Astrocyte of the cerebellum (primary cell): Measurements from ENCODE around the gene ELP4.

Experiments
- DNase-seq: peaks from one replicate; pipeline ENCODE4 v3.0.0-alpha.2; 2011; ENCODE audit warnings: low read depth
- H3K4me3 ChIP-seq: 2 replicates; pipeline ENCODE4 v1.5.1; 2011; ENCODE audit warnings: mild to moderate bottlenecking, low read depth, low read length, moderate library complexity
- in situ Hi-C: cut with HindIII; loops from 2 replicates; pipeline ENCODE4 v1.10.0; 2017; ENCODE audit warnings: low sequenced_read_pairs
- TF ChIP-seq, protein P1 (sequence below): IDR thresholded peaks from 2 replicates; pipeline ENCODE4 v1.5.1; 2012; ENCODE audit warnings: low read length, low read depth, moderate library complexity, mild to moderate bottlenecking; ENCODE audit errors: missing control alignments

ELP4 gene

DNA sequence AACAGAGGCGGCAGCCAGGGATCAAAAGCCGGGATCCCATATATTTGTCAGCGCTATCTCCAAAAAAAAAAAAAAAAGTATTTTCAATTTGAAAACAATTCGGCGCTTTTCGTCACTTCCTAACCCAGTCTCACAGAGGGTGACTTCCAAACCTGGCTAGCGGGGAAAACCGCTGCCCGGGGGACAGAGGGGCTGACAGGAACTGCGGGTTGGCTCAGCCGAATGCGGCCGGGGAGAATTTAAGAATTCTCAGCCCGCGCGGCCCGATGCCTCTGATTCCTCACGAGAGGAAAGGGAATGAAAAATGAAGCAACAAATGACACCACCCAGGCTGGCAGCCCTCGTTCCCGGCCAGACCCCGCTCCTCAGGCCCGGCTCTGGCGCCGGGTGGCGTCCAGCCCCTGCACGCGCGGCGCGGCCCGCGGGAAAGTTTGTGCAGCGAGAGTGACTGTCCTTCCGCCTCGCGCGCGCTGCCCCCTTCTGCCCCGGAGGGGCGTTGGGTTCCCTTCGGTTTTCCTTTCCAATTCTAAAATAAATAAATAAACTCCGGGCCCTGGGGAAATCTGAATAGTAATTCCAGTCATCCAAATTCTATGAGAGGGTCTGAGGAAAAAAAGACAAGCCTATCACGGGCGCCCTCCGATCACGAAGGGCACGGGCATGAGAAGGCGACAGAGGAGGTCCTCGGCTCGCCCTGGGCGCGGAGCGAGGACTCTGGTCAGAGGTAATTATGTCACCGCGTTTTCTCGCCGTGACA lies 306.3 kb downstream of the ELP4 start:
- TF ChIP-seq, protein P1, sequence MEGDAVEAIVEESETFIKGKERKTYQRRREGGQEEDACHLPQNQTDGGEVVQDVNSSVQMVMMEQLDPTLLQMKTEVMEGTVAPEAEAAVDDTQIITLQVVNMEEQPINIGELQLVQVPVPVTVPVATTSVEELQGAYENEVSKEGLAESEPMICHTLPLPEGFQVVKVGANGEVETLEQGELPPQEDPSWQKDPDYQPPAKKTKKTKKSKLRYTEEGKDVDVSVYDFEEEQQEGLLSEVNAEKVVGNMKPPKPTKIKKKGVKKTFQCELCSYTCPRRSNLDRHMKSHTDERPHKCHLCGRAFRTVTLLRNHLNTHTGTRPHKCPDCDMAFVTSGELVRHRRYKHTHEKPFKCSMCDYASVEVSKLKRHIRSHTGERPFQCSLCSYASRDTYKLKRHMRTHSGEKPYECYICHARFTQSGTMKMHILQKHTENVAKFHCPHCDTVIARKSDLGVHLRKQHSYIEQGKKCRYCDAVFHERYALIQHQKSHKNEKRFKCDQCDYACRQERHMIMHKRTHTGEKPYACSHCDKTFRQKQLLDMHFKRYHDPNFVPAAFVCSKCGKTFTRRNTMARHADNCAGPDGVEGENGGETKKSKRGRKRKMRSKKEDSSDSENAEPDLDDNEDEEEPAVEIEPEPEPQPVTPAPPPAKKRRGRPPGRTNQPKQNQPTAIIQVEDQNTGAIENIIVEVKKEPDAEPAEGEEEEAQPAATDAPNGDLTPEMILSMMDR: no peak
- in situ Hi-C loops: no loop called here

DNA sequence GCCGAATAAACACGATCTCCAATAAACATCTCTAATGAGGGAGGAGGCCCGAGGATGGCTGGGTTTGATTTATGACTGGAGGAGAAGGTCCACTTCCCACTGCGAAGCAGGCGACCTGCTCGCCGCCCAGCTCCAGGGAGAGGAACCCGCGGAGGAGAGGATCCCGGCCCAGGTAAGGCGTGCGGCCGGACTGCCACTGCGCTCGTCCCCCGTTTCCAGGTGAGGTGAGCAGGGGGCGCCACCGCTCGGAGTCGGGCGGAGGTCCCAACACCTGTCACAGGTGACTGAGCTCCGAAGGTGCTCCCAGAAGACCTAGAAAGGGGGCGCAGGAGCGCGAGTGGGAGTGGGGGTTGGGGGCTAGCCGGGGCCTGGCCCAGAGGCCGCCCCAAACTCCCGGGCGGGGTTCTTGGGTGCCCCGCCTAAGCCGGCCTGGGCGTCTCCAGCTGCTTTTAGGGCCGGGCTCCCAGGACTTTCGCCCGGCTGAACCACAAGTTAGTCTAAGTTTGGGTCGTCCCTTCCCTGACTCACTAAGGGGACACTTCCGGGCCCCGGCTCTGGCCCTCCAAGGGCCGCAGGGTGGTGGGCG lies 307.0 kb downstream of the ELP4 start:
- TF ChIP-seq, protein P1: no peak
- in situ Hi-C loops: no loop called here
- DNase-seq: no peak

More for the DNA sequence above, 306.3 kb downstream of the ELP4 start:
- peak overlapping the region; percentile 89 for H3K4me3 ChIP-seq
- DNase-seq: no peak

DNA sequence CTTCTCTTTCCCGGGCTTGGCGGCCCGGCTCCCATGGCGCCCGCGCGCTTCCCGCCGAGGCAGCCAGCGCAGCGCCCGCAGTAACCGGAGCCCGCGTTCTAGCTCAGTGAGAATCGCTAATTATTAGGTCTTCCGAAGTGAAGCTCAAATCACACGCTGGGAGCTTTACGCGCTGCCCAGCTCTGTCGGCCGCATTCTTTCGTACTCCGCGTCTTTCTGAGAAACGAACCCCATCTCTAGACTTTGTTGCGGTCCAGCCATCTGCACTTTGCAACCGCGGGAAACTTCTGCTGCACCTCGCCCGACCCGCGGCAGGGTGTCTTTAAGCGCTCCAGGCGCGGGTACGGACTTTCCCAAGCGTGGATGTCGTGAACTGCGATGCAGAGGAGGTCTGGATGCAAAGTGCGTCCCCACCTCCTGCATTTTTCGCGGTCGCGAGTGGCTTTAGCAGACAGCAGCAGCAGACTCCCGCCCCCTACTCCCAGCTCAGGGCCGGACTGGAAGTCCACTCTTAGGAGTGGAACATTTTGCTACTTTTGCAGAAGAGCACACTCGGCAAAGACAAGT lies 307.6 kb downstream of the ELP4 start:
- H3K4me3 ChIP-seq: peak overlapping the region; percentile 89
- no peak for DNase-seq
- in situ Hi-C loops: no loop called here
- TF ChIP-seq, protein P1: no peak

More for the DNA sequence above, 307.0 kb downstream of the ELP4 start:
- H3K4me3 ChIP-seq: peak overlapping the region; percentile 89

DNA sequence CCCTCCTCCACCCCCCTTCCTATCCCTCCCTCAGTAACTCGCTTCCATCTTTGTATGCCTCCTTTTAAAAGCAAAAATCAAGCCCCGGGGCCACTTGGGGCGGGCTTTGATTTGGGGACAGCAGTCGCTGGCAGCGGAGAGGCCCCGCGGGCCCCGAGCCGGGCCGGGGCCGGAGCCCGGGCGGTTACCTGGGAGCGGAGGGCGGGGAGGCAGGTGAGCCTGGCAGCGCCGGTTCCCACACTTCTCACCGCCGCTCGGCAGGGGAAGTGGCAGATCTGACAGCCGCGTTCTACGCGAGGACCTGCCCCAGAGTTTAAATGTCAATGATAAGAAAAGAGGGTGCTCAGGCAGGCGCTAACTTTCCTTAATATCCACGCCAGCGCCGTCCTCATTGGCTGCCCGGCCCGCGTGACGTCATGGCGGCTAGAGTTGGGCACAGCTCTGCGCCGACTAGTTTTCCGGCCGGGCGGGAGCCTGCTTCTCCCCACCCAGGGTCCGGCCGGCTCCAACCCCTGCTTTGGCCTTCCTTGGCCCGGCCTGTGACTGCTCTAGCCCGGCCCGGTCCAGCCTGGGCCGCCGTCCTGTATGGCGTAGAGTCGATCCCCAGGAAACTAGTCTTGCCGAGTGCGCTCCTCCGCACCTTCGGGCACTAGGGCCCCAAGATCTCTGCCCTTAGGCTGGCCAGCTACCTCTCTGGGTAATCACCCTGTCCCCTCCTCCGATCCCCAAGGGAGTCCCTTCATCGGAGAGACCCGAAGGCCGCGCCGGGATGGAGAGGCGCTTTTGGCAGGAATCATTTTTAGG lies 308.3 kb downstream of the ELP4 start:
- peak overlapping the region; percentile 89 for H3K4me3 ChIP-seq
- no peak for DNase-seq
- in situ Hi-C loops: no loop called here
- TF ChIP-seq, protein P1: no peak

DNA sequence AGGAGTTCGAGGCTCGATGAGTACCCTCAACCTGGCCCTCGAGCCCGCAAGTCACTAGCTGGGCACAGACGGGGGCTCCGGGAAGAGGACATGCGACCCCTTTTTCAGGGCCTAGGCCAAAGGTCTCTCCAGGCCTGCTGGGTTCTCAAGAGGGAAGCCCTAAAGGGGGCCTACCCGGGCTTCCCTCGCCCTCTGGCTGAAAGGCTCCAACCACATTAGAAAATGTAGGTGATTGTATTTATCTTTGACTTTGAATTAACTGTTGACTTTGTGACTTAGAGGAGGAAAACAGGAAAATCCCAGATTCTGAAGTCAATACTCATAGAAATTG lies 308.8 kb downstream of the ELP4 start:
- H3K4me3 ChIP-seq: peak overlapping the region; percentile 89
- TF ChIP-seq, protein P1: no peak
- in situ Hi-C loops: no loop called here
- no peak for DNase-seq

DNA sequence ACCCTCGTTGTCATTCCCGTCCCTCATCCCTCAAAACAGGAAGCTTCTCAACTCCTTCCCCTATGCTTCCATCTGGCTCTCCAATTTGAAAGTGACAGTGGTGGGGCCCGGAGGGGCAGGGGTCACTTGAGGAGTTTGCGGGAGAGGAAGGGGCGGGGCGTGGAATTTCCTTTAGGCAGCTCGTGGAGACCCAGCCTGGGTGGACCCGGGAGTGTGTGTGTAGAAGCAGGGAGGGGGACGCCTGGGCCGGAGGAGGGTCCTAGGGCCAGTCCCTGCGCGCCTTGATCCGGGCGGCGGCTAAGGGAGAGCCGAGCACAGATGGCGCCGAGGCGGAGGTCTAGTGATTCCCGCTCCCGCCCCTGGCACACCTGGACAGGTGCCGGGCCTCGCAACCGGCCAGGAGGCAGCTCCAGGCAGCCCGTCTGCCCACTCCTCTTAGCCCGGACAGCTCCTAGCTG lies 309.3 kb downstream of the ELP4 start:
- in situ Hi-C loops: no loop called here
- DNase-seq: no peak
- TF ChIP-seq, protein P1: no peak
- H3K4me3 ChIP-seq: no peak overlapping the region
